Caco-2 (cell line): ENCODE data around the gene SEC61B. TPM values are rescaled to one million over a fixed set of nuclear protein-coding genes. Genes with fewer than 3 reads are reported as not detected.

Experiments
- BruUV-seq: library from RNA; stranded (reverse); fragments of 400-500 nt; replicated peaks from 2 replicates; lab custom pipeline; 2021; lab: Mats Ljungman, UMichigan
- CTCF ChIA-PET: fragments of 300-600 bp; sonication (Branson Sonifier 250); formaldehyde crosslinking; loops from one replicate; lab custom pipeline; 2022; ENCODE audit warnings: antibody characterized with exemption; lab: Charles Lee
- POLR2A ChIA-PET: fragments of 300-600 bp; sonication (Branson Sonifier 250); formaldehyde crosslinking; loops from one replicate; lab custom pipeline; 2022; ENCODE audit warnings: antibody characterized with exemption; lab: Charles Lee
- DNase-seq, 2 experiments: peaks; one replicate each; pipeline versions ENCODE4 v3.0.0 to v3.0.0-alpha.2; 2020 to 2022
- H3K27me3 ChIP-seq: replicated peaks from 2 replicates; pipeline ENCODE4 v1.6.0; 2011; ENCODE audit warnings: low read length; ENCODE audit not compliant: control insufficient read depth, insufficient read depth
- H3K36me3 ChIP-seq: 2 replicates; pipeline ENCODE4 v1.5.1; 2011; ENCODE audit warnings: low read length; ENCODE audit not compliant: control insufficient read depth, insufficient read depth
- H3K4me1 ChIP-seq: fragments of 250-450 bp; sonication (Bioruptor Pico); 2 replicates; pipeline ENCODE4 v1.5.1; 2020; ENCODE audit warnings: mild to moderate bottlenecking
- H3K4me3 ChIP-seq: 2 replicates; pipeline ENCODE4 v1.5.1; 2011; ENCODE audit warnings: low read depth, mild to moderate bottlenecking, control low read depth, low read length
- H3K9me3 ChIP-seq: fragments of 250-450 bp; sonication (Bioruptor Pico); 2 replicates; pipeline ENCODE4 v1.5.1; 2020; ENCODE audit warnings: mild to moderate bottlenecking, moderate library complexity
- H3K27ac Mint-ChIP-seq: one replicate; pipeline ENCODE4 v1.8.0; 2022; ENCODE audit warnings: mixed read lengths; ENCODE audit not compliant: unreplicated experiment
- H3K27me3 Mint-ChIP-seq: one replicate; pipeline ENCODE4 v1.8.0; 2022; ENCODE audit warnings: mixed read lengths; ENCODE audit not compliant: insufficient read depth, unreplicated experiment
- H3K36me3 Mint-ChIP-seq: one replicate; pipeline ENCODE4 v1.8.0; 2022; ENCODE audit warnings: mild to moderate bottlenecking, mixed read lengths; ENCODE audit not compliant: insufficient read depth, unreplicated experiment
- H3K4me1 Mint-ChIP-seq: one replicate; pipeline ENCODE4 v1.8.0; 2022; ENCODE audit warnings: low read depth, mixed read lengths; ENCODE audit not compliant: unreplicated experiment
- H3K4me3 Mint-ChIP-seq: one replicate; pipeline ENCODE4 v1.8.0; 2022; ENCODE audit warnings: mild to moderate bottlenecking, moderate library complexity, mixed read lengths; ENCODE audit not compliant: unreplicated experiment
- H3K9me3 Mint-ChIP-seq: one replicate; pipeline ENCODE4 v1.8.0; 2022; ENCODE audit warnings: mixed read lengths; ENCODE audit not compliant: unreplicated experiment
- CTCF ChIP-seq, 2 experiments: fragments of 200-600 bp in 1 of 2; IDR thresholded peaks; 1 replicate in 1 of 2; 2 replicates in 1 of 2; pipeline versions ENCODE4 v1.5.1 to v1.8.0; 2011 to 2022; ENCODE audit warnings: antibody characterized with exemption in 1 of 2, control low read depth in 1 of 2, inconsistent platforms in 1 of 2, low read depth in 1 of 2, low read length in 1 of 2, mild to moderate bottlenecking in 1 of 2, moderate library complexity in 1 of 2; ENCODE audit not compliant: insufficient read depth in 1 of 2, severe bottlenecking in 1 of 2, unreplicated experiment in 1 of 2
- intact Hi-C: fragments of 100-400 bp; cut with micrococcal nuclease; formaldehyde crosslinking; loops from one replicate; pipeline ENCODE4 v1.10.0; 2022; ENCODE audit not compliant: unreplicated experiment
- total RNA-seq: library from RNA; stranded (reverse); gene quantifications from 2 replicates; pipeline ENCODE4 v1.2.3, GENCODE V29; 2022

The SEC61B gene
- total RNA-seq, 1 experiment from 2014 or later, result 170 TPM

GRCh38 chr9:99272836-99273235, 50.8 kb downstream of the SEC61B start:
- Mint-ChIP-seq H3K36me3 (no peaks in the 10 kb centered on the region), H3K27me3 (peaks cover 7% of the 10 kb centered on the region), H3K27ac (no peak overlapping the region), H3K9me3 (no peaks in the 10 kb centered on the region), H3K4me1 (peaks cover 16% of the 10 kb centered on the region), H3K4me3 (no peak overlapping the region)
- ChIA-PET POLR2A (no interaction called here), CTCF (no interaction called here)
- Histone ChIP-seq H3K27me3 (no peaks in the 10 kb centered on the region), H3K4me1 (peaks cover 14% of the 10 kb centered on the region), H3K4me3 (no peak overlapping the region), H3K36me3 (no peaks in the 10 kb centered on the region), H3K9me3 (no peaks in the 10 kb centered on the region)
- no TSS peak for BruUV-seq
- no peak for TF ChIP-seq CTCF (IDR thresholded peaks at IDR 0.05; ENCODE audit: insufficient read depth in 1 of 2, low read depth in 1 of 2, low read length in 1 of 2, severe bottlenecking in 1 of 2, unreplicated experiment in 1 of 2)
- intact Hi-C loops, result loop anchor here (5.0 kb wide), 1 partner anchor 91 kb away; no protein-coding TSS in a partner anchor
- DNase-seq, result peak in 1 of 2 experiments; percentile 14

- peaks cover 14% of the 10 kb centered on the region for H3K4me1 ChIP-seq
- H3K27me3 Mint-ChIP-seq, result peaks cover 7% of the 10 kb centered on the region
- no peaks in the 10 kb centered on the region for H3K36me3 Mint-ChIP-seq
- peaks cover 16% of the 10 kb centered on the region for H3K4me1 Mint-ChIP-seq
- no peak for DNase-seq
- H3K9me3 ChIP-seq, result no peaks in the 10 kb centered on the region
- intact Hi-C loops, result loop anchor here (5.0 kb wide), 1 partner anchor 92 kb away; no protein-coding TSS in a partner anchor
- no peaks in the 10 kb centered on the region for H3K9me3 Mint-ChIP-seq
- BruUV-seq, result no TSS peak
- no peak overlapping the region for H3K4me3 ChIP-seq
- no peaks in the 10 kb centered on the region for H3K36me3 ChIP-seq
- no peaks in the 10 kb centered on the region for H3K27me3 ChIP-seq
- H3K4me3 Mint-ChIP-seq, result no peak overlapping the region
- ChIA-PET POLR2A (no interaction called here), CTCF (no interaction called here)
- TF ChIP-seq CTCF (IDR thresholded peaks at IDR 0.05; ENCODE audit: insufficient read depth in 1 of 2, low read depth in 1 of 2, low read length in 1 of 2, severe bottlenecking in 1 of 2, unreplicated experiment in 1 of 2), result no peak
- H3K27ac Mint-ChIP-seq, result no peak overlapping the region
These were observed 51.9 kb downstream of the SEC61B start for GRCh38 chr9:99274016-99274415.

GRCh38 chr9:99274495-99274894, 52.4 kb downstream of the SEC61B start:
- peaks cover 14% of the 10 kb centered on the region for H3K4me1 ChIP-seq
- Mint-ChIP-seq H3K27ac (no peak overlapping the region), H3K36me3 (no peaks in the 10 kb centered on the region), H3K9me3 (no peaks in the 10 kb centered on the region), H3K4me1 (peaks cover 16% of the 10 kb centered on the region), H3K27me3 (peaks cover 7% of the 10 kb centered on the region), H3K4me3 (no peak overlapping the region)
- H3K4me3 ChIP-seq, result no peak overlapping the region
- intact Hi-C loops, result loop anchor here (5.0 kb wide), 1 partner anchor 92 kb away; no protein-coding TSS in a partner anchor
- DNase-seq, result no peak
- H3K36me3 ChIP-seq, result no peaks in the 10 kb centered on the region
- ChIA-PET POLR2A (no interaction called here), CTCF (no interaction called here)
- H3K9me3 ChIP-seq, result no peaks in the 10 kb centered on the region
- no TSS peak for BruUV-seq
- no peak for TF ChIP-seq CTCF (IDR thresholded peaks at IDR 0.05; ENCODE audit: insufficient read depth in 1 of 2, low read depth in 1 of 2, low read length in 1 of 2, severe bottlenecking in 1 of 2, unreplicated experiment in 1 of 2)
- no peaks in the 10 kb centered on the region for H3K27me3 ChIP-seq

Other genes starting within 250 kb of the SEC61B start
- gene TGFBR1, start 117.2 kb upstream of the SEC61B start, total RNA-seq, result 29.3 and 31.8 TPM in 2 replicates
- gene ALG2, start 340 bp upstream of the SEC61B start, total RNA-seq, result 37.9 and 39.8 TPM in 2 replicates